ENCODE data around the gene MAZ. TPM values are rescaled to one million over a fixed set of nuclear protein-coding genes. Genes with fewer than 3 reads are reported as not detected.

Gene MAZ
- total RNA-seq, 4 donors from 2014 or later = 45.6 to 71.1 (median 62.7) TPM

- no peak for TF ChIP-seq CTCF (IDR thresholded peaks at IDR 0.05; ENCODE audit: low read depth)
Measured at GRCh38 chr16:29854520-29855100, 48.3 kb downstream of the MAZ start.

- no peak for TF ChIP-seq CTCF (IDR thresholded peaks at IDR 0.05; ENCODE audit: low read depth)
Measured at GRCh38 chr16:29857133-29857760, 50.9 kb downstream of the MAZ start.

- TF ChIP-seq CTCF (IDR thresholded peaks at IDR 0.05; ENCODE audit: low read depth) = no peak
Measured at GRCh38 chr16:29858149-29858849, 52.0 kb downstream of the MAZ start.

- TF ChIP-seq CTCF (IDR thresholded peaks at IDR 0.05; ENCODE audit: low read depth) = no peak
Measured at GRCh38 chr16:29858974-29859373, 52.6 kb downstream of the MAZ start.

- TF ChIP-seq CTCF (IDR thresholded peaks at IDR 0.05; ENCODE audit: low read depth) = no peak
Measured at GRCh38 chr16:29860218-29860617, 53.9 kb downstream of the MAZ start.

Small RNA genes lying within 50 kb of the gene (small RNA-seq; reads per million reads assigned to genes)
- gene AC009133.6 (not detected), gene AC120114.4 (not detected)

Other genes starting within 250 kb of the MAZ start
- 1 to 10 TPM; 1.1 to 8.7 (median 1.8) TPM for gene SPN, start 143.3 kb upstream of the MAZ start, total RNA-seq
- gene QPRT, start 127.3 kb upstream of the MAZ start, total RNA-seq = 10 to 100 TPM in 1 of 4 donors, 1 to 10 TPM in 3; 1.5 to 13.8 (median 2.4) TPM
- gene C16orf54, start 60.5 kb upstream of the MAZ start, total RNA-seq = 1 to 10 TPM in 3 of 4 donors, under 1 TPM in 1; 0.75 to 4.2 (median 1.6) TPM
- gene ZG16, start 28.3 kb upstream of the MAZ start, total RNA-seq = under 1 TPM in 2 of 4 donors, not detected in 2; 0.17 to 0.75 TPM
- 10 to 100 TPM; 10.6 to 18.1 (median 16.5) TPM for gene KIF22, start 15.8 kb upstream of the MAZ start, total RNA-seq
- gene PRRT2, start 5.7 kb downstream of the MAZ start, total RNA-seq = 1 to 10 TPM in 2 of 4 donors, under 1 TPM in 1, not detected in 1; 0.19 to 3.5 (median 2.9) TPM
- gene PAGR1, start 9.6 kb downstream of the MAZ start, total RNA-seq = 10 to 100 TPM; 13.5 to 23.6 (median 19.2) TPM
- gene MVP, start 13.9 kb downstream of the MAZ start, total RNA-seq = 100 to 1,000 TPM in 2 of 4 donors, 10 to 100 TPM in 2; 47.1 to 119 (median 103) TPM
- gene CDIPT, start 56.7 kb downstream of the MAZ start, total RNA-seq = 100 to 1,000 TPM in 1 of 4 donors, 10 to 100 TPM in 3; 57.7 to 107 (median 94.7) TPM
- gene SEZ6L2, start 93.0 kb downstream of the MAZ start, total RNA-seq = 1 to 10 TPM in 1 of 4 donors, under 1 TPM in 2, not detected in 1; 0.66 to 5.6 (median 0.75) TPM
- gene ASPHD1, start 94.0 kb downstream of the MAZ start, total RNA-seq = 1 to 10 TPM in 1 of 4 donors, under 1 TPM in 2, not detected in 1; 0.44 to 3.7 (median 0.57) TPM
- gene KCTD13, start 119.7 kb downstream of the MAZ start, total RNA-seq = 10 to 100 TPM in 3 of 4 donors, 1 to 10 TPM in 1; 5.4 to 26.2 (median 23.3) TPM
- 100 to 1,000 TPM in 3 of 4 donors, 10 to 100 TPM in 1; 53.8 to 149 (median 120) TPM for gene TMEM219, start 155.6 kb downstream of the MAZ start, total RNA-seq
- 10 to 100 TPM; 25.7 to 87.0 (median 31.4) TPM for gene TAOK2, start 167.3 kb downstream of the MAZ start, total RNA-seq
- 10 to 100 TPM; 11.9 to 15.3 (median 14.2) TPM for gene HIRIP3, start 189.1 kb downstream of the MAZ start, total RNA-seq
- 10 to 100 TPM in 3 of 4 donors, 1 to 10 TPM in 1; 8.5 to 45.0 (median 24.3) TPM for gene INO80E, start 189.7 kb downstream of the MAZ start, total RNA-seq
- under 1 TPM in 2 of 4 donors, not detected in 2; 0.66 to 0.85 TPM for gene DOC2A, start 204.5 kb downstream of the MAZ start, total RNA-seq
- not detected for gene C16orf92, start 216.7 kb downstream of the MAZ start, total RNA-seq
- gene TLCD3B, start 224.7 kb downstream of the MAZ start, total RNA-seq = not detected

Data from subcutaneous adipose tissue (tissue), 4 donors.